ENCODE data around the gene DTD1.

The DTD1 gene

DNA sequence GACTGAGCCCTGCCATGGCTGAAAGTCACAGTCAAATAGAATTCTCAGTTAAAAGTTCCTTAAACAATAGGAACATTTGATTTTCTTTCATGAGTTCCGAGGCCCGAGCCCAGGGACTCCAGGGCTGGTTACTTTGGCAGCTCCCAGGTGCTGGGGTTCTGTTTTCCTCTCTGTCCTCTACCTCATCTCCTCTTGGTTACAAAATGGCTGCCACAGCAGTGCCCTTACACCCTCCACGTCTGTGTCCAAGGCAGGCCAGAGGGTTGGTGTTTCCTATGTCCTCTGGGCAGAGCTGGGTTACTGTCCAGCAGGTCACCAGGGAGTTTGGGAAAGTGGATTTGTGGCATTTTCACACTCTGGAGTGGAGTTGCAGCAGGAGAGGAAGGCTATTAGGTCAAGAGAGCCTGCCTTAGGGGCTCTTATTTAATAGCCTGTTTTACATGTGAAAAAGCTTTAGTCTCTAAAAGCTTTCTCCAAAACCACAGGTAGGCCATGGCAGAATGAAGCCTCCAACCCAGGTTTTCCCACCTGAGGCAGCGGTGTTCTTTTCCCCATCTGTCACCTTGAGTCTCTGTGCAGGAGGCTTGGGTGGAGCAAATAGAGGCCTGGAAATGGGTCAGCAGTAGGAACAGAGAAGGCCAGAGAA lies 111.0 kb downstream of the DTD1 start:
- no peak for DNase-seq (ENCODE audit: extremely low read depth in 1 of 2, low read depth in 1 of 2)

DNA sequence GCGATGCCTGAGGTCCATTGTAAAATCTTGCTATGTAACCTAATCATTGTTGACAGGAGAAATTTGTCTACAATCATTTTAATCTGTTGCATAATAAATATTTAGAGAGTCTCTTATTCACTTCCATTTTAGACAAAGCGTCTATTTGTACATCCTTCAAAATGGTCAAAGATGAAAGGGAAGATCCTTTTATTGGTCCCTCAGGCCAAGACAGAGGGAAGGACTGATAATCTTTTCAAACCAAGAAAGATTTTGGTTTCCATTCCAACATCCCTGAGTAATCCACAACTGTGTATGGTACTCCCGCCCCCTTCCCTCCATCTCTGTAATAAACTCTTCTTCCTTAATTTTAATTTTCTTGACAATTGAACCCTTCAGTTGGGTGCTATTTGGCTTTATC lies 114.1 kb downstream of the DTD1 start:
- DNase-seq (ENCODE audit: extremely low read depth in 1 of 2, low read depth in 1 of 2) = no peak

DNA sequence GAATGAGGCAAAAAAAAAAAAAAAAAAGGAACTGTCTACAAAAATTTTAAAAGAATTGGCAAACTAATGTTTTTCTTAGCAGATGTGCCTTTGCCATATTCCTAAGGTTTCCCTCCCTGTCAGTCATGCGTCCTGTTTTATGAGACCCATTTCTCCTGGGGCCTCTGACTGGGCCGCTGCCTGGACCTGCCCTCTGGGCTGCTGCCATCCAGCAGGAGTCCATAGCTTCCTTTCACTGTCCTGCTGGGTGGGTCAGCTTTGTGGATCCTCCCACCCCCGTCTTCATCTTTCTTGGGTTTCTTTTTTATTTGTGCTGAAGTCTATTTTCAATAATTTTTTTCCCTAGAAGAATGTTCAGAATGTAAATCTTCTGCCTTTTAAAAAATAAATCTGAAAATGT lies 114.9 kb downstream of the DTD1 start:
- DNase-seq (ENCODE audit: extremely low read depth in 1 of 2, low read depth in 1 of 2) = no peak

DNA sequence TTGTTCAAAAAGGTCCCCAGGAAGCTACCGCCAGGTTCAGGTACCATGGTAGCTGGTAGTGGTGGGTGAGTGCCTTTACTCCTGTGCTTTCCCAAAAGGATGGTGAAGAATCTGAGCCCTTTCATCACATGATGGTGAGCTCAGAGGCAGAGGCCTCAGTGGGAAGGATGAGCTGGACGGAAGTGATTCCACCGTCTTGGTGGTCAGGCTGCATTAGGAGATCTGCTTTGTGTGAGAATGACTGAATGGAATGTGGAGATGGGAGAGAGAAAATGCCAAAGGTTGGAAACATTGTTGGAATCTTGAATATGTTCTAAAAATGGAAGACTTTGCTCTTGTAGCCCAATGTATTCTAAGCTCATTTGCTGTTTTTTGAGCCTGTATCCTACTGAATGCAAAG lies 117.6 kb downstream of the DTD1 start:
- DNase-seq (ENCODE audit: extremely low read depth in 1 of 2, low read depth in 1 of 2) = no peak

DNA sequence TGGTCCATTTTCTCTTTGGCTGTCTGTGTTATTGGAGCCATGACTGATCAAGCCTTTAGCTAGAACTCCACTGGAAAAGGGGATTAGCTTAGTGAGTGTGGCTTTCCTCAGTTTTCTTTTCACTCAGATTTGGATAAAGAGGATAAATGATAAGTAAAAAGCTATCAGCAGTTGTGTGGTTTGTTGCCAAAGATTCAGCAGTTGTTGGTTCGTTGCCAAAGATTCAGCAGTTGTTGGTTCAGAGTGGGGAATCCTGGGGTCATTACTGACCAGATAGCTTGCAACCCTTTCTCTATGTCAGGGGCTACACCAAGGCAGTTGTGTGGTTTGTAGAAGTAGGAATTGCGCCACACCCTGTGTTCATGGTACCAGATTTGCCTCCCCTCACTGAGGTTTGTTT lies 118.1 kb downstream of the DTD1 start:
- no peak for DNase-seq (ENCODE audit: extremely low read depth in 1 of 2, low read depth in 1 of 2)

DNA sequence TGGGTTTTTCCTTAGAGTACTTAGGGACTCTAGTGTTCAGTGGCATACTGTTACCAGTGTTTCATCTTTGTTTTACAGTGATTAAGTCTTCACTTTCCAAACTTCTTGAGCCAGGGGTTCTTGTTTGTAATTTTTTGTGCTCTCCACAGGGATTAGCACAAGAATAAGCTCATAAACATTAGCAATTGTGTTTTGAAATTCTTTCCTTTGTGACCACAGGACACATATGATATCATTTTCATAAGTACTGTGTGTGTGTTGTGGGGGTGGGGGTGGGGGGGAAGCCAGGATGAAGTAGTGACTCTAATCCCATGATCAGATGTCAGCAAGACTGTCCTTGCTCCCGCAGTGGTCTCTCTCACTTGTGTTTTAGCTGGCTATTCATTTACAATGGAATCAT lies 124.3 kb downstream of the DTD1 start:
- no peak for DNase-seq (ENCODE audit: extremely low read depth in 1 of 2, low read depth in 1 of 2)

DNA sequence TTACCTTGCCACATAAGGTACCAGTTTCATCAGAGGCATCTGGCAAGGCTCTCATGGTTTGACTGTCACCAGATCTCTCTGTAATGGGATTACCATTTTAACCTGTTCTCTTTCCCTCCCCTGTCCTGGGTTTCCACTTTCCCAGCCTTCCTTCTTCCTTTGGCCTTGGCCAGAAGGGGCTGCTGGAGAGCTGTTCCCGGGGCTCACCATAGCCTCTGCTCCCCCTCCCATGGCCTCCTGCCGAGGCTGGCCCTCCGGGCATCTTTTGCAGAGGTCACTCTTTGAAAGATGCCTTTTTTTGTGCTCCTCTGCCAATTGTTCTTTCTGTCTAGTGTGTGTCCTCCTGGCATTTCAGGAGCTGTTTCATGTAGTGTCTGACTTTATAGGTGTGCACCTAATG lies 125.0 kb downstream of the DTD1 start:
- no peak for DNase-seq (ENCODE audit: extremely low read depth in 1 of 2, low read depth in 1 of 2)

DNA sequence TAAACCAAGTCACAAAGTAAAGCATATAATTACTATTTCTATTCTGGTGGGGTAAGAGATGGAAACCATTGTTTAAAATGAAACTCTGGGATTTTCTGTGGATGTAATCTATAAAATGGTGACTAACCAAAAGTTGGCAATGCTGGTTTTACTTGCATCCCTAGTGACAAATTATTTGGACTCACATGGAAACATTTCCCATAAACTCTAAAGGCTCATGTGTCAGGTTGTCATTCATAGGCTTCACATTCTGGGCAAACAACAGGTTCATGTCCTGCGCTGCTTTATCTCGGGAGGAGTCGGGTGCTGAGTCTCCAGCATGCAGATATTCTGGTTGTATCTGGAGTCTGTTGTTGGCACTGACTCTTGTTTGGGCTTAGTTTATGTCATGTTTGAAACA lies 127.7 kb downstream of the DTD1 start:
- DNase-seq (ENCODE audit: extremely low read depth in 1 of 2, low read depth in 1 of 2) = no peak

DNA sequence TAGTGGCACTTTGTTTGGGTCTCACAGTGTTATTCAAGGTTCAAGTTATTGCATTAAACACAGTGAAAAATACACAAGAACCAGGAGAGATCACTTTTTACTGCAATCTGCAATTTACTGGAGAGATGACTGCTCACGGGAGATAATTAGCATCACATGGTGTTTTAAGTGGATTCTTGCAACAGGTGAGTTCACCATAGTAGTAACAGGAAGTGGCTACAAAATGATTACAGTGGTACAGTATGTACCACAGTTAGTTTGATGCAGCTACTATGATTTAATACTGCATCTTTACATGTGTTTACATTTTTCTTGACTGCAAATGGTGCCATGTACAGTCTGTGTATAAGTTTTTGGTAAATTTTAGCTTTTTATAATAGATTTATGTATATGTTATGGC lies 129.2 kb downstream of the DTD1 start:
- DNase-seq (ENCODE audit: extremely low read depth in 1 of 2, low read depth in 1 of 2) = no peak

DNA sequence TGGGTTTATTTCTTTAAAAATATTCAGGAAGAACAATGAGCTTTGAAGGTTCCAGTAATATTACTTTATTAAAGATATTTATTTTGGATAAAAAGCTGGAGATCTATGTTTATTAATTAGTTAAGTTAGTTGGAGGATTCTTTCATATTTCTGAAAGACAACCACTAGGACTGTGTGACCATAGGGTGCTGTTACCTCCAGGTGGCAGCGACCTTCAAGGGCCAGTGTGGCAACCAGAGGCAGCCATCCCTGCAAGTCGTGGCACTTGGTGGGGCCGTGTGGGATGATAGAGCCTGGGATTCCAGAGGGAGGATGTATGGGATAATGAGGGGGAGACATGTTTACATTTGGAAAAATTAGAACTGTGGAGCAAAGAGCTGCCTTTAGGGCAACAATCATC lies 130.3 kb downstream of the DTD1 start:
- no peak for DNase-seq (ENCODE audit: extremely low read depth in 1 of 2, low read depth in 1 of 2)

DNA sequence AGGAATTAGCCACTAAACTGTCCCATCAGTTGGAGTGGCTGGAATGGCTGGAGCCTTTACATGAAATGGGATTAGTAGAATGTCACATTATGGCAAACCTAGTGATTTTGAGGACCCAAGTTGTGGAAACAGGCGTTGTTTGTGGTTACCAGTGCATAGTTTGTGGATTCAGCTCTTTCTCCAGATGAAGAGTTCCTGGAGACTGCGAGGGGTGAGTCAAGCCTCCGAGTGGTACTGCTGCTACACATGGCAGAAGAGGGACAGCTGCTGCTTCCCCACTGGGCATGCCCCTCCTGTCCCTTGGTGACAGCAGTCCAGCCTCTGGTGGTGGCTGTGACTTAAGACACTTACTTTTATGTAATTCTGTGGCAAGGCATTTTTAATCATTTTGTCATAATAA lies 131.6 kb downstream of the DTD1 start:
- DNase-seq (ENCODE audit: extremely low read depth in 1 of 2, low read depth in 1 of 2) = no peak

DNA sequence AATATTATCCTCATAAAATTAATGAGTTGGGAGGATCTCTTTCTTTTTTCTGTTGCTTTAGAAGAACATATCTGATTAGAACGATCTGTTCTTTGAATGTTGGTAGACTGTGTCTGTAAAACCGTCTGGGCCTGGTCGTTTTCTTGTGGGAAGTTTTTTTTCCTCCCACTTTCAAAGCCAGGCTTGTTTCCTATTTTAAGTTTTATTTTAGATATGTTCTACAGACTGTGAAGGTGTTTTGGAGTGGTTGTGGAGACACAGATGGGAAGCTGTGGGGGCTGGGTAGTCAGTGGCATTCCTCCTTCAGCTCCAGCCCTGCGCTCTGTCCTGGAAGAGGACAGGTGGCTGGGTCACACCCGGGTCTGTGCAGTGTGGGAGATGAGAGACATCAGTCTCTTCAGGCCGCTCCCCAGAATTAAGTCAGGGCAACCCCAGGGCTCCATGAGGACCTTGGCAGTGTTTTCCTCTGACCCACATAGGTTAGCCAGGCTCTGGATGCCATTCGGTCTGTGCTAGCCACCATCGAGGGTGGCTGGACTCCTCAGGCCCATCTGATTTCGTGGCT lies 133.8 kb downstream of the DTD1 start:
- no peak for DNase-seq (ENCODE audit: extremely low read depth in 1 of 2, low read depth in 1 of 2)

DNA sequence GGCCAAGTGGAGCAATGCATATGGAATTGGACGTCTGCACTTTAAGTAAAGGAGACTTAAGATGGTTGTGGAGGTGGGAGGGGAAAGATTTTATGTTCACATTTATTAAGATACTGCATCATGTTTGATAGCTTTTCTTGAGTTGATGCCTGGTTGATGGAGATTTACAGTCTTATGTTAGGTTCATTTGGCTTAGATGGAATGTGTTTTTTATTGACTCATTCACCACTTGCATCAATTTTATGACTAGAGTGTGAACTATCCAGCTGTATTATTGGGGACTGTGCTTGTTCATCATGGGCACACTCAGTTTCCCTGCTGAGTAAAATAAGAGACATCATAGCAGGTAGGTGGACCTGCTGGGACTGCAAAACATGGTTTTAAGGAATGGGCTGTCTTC lies 134.5 kb downstream of the DTD1 start:
- DNase-seq (ENCODE audit: extremely low read depth in 1 of 2, low read depth in 1 of 2) = no peak

DNA sequence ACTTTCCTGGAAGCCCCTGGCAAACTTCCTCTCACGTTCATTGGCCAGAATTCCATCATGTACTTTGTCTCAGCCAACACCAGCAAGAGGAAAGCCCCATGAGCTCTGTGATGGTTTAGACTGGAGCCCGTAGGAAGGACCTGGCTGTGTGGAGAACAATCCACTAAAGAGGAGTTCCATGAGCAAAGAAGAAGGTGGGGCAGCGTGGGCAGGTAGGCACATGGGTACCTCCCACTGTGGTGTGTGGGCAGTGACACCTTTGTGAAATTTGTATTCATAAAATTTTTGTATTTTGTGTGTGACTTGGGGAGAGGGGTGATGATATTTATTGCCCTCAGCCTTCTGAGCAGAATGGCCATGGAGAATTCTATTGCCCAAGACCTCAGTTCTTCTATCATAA lies 136.2 kb downstream of the DTD1 start:
- no peak for DNase-seq (ENCODE audit: extremely low read depth in 1 of 2, low read depth in 1 of 2)

DNA sequence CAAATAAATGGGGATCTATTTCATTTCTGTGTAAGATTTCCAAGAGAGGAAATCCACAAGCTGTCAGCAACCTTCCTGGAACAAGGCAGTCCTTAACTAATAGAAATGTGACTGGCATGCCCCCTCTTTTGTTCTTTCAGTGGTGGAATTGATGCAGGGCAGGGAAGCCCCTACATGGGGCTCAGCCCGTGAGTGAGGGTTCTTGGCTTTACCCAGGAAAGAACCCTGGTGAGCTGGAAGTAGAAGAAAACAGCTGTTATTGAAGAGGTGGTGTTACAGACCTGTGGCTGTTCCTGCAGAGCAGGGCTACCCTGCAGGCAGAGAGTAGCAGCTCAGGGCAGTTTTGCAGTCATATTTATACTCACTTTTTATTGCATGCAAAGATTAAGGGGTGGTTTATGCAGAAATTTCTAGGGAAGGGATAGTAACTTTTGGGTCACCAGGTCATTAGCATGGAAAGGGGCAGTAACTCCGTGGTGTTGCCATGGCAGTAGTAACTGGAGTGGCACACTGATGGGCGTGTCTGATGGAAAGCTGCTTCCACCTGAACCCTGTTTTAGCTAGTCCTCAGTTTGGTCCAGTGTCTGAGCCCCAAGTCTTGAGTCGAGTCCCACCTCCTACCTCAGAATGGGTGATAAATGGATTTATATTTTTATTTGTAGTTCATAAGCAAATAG lies 137.1 kb downstream of the DTD1 start:
- DNase-seq (ENCODE audit: extremely low read depth in 1 of 2, low read depth in 1 of 2) = no peak

DNA sequence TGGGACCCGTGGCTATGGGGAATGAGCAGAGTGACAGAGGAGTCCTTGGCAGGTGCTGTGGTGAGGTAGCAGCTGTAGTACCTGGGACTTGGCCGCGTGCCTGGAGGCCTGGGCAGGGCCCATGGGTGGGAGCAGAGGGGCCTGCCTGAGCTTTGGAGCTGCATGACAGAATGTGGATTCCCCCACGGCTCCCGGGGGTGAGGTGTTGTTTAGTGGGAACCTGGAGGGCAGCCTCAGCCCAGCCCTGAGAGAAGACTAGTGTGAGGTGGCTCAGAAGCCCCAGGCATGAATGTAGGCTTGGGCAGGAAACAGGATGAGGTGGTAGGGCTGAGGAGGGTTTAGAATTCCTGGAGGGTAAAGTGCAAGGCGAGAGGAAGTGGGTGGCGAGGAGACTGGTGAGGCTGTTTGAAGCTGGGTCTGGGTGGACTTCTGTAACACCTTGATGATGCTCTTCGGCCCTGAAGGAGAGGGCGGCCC lies 139.2 kb downstream of the DTD1 start:
- no peak for DNase-seq (ENCODE audit: extremely low read depth in 1 of 2, low read depth in 1 of 2)

DNA sequence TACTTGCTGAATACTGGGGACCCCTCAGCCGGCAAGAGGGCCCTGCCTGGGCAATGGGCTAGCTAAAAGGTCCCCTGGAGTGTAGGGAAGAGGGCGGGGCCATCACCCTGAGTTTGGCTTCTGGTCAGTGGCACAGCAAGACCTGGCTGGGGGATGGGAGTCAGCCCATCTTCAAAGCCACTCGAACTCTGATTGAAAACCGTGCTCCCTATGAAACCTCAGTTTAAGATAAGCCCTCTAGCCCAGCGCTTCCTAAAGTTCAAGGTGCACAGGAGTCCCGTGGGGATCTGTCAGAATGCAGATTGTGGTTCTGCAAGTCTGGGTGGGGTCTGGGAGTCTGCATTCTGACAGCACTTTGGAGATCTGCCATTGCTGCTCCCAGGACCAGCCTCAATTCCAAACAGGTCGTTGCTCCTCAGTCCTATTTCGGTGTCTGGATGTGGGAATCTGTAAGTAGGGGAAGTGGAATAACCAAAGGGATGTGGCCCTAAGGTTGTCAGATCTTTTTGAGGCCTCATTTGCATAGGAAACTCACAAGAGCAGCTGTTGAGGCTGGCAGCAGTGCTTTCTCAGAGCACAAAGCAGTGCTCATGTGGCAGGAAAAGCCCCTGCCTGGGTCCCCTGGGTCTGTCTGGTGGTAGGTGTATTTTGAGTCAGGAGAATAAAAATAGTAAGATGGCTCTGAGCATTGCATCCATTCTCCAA lies 140.5 kb downstream of the DTD1 start:
- no peak for DNase-seq (ENCODE audit: extremely low read depth in 1 of 2, low read depth in 1 of 2)

DNA sequence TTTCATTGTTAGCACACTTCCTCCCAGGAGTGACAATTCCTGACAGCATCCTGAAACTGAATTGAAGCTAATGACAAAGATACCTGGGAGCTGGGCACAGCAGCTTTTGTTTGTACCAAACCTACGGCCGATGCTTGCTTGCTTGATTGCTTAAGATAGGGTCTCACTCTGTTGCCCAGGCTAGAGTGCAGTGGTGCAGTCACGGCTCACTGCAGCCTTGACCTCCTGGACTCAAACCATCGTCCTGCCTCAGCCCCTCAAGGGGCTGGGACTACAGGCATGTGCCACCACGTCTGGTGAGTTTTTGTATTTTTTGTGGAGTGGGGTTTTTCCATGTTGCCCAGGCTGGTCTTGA lies 141.0 kb downstream of the DTD1 start:
- no peak for DNase-seq (ENCODE audit: extremely low read depth in 1 of 2, low read depth in 1 of 2)

DNA sequence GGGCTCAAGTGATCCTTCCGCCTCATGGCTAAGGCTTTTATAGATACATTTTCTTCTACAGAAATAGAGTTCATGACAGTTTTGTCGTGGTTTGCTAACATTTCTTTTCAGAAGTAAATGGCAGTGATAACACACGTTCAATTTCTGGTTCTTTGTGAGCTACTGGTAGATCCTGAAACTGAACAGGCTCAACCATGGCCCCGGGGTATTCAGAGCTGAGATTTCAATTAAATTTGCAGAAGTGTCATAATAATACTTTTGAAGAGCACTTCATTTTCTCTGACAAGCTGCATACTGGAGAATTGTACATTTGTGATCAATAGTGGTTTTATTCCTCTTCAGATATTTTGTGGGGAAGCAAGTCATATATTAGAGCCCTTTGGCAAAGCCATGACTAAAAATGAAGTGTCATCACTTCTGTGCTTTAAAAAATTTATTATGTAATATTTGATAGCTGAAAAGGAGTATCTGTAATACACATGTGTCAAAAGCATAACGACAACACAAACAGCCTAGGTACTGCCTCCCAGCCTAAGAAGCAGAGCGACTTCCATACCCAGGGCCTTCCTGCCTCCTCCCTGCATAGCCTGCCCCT lies 141.5 kb downstream of the DTD1 start:
- DNase-seq (ENCODE audit: extremely low read depth in 1 of 2, low read depth in 1 of 2) = no peak

DNA sequence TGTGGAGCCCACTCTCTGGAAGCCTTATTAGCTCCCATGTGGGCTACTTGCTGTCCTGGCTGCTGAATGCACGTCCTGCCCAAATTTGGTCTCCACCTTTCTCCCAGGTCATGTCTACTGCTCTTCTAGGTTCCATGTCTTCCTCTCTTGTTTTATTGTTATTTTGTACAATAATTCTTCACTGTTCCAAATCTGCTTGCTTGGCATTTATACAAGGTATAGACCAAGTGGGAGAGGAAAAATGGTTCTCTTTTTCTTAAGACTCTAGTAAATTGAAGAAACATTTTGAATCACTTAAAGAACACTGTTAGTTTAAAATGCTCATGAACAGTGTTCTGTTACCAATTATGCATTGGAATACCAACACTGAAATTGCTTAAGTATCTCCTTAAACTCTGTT lies 144.1 kb downstream of the DTD1 start:
- DNase-seq (ENCODE audit: extremely low read depth in 1 of 2, low read depth in 1 of 2) = no peak

DNA sequence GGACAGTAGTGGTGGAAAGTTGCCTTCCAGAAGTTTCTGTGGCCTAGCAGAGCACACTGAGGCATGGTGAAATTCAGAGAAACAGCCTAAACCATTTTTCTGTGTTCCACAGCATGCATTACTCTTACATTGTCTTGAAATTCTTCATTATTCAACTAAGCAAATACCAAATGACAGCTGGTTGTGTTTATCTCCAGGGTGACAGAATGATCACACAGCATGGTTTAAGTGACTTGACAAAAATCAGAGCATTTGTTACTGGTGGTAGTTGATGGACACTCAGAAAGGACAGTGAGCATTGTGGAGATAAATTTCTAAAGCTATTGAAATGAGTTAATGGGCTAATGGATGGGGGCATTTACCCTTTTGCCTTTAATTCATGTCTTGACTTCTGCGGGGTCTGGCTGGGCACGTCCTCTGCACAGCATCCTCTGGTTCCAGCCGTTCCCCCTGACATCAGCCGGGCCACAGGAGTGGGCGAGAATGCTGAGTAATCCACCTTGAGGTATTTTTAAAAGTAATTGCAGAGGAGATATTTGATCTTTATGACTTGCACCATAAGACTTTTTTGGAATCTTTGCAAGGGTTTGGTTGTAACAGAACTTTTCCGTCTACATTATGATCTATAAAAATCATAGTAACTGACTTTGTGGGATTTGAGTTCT lies 146.8 kb downstream of the DTD1 start:
- DNase-seq (ENCODE audit: extremely low read depth in 1 of 2, low read depth in 1 of 2) = no peak
